GM20000 (cell line): ENCODE measurements around the gene GLYAT.

Experiments
- DNase-seq: peaks from one replicate; pipeline ENCODE4 v3.0.0; 2012; ENCODE audit warnings: low spot score
- TF ChIP-seq, protein P1 (sequence below): IDR thresholded peaks from 2 replicates; pipeline ENCODE4 v1.5.1; 2012; ENCODE audit warnings: mild to moderate bottlenecking, control low read depth; ENCODE audit errors: extremely low read depth, missing control alignments

Gene GLYAT

DNA sequence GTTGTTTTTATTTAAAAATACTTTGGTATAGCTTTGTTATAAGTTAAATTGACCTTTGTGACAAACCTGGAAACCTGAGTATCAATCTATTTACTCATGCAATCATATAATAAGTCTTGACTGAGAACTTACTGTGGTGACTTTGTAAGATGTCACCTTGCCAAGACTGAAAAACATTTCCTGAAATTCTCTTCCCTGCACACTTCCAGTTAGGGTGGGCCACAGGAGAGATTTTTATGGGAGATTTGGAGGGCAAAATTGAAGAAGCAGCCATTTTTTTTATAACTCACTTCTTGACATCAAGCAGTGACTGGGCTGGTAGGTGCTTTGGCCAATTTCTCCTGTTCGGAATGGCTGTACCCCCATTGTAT, 31.4 kb upstream of the GLYAT start:
- TF ChIP-seq, protein P1, sequence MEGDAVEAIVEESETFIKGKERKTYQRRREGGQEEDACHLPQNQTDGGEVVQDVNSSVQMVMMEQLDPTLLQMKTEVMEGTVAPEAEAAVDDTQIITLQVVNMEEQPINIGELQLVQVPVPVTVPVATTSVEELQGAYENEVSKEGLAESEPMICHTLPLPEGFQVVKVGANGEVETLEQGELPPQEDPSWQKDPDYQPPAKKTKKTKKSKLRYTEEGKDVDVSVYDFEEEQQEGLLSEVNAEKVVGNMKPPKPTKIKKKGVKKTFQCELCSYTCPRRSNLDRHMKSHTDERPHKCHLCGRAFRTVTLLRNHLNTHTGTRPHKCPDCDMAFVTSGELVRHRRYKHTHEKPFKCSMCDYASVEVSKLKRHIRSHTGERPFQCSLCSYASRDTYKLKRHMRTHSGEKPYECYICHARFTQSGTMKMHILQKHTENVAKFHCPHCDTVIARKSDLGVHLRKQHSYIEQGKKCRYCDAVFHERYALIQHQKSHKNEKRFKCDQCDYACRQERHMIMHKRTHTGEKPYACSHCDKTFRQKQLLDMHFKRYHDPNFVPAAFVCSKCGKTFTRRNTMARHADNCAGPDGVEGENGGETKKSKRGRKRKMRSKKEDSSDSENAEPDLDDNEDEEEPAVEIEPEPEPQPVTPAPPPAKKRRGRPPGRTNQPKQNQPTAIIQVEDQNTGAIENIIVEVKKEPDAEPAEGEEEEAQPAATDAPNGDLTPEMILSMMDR: no peak
- no peak for DNase-seq

DNA sequence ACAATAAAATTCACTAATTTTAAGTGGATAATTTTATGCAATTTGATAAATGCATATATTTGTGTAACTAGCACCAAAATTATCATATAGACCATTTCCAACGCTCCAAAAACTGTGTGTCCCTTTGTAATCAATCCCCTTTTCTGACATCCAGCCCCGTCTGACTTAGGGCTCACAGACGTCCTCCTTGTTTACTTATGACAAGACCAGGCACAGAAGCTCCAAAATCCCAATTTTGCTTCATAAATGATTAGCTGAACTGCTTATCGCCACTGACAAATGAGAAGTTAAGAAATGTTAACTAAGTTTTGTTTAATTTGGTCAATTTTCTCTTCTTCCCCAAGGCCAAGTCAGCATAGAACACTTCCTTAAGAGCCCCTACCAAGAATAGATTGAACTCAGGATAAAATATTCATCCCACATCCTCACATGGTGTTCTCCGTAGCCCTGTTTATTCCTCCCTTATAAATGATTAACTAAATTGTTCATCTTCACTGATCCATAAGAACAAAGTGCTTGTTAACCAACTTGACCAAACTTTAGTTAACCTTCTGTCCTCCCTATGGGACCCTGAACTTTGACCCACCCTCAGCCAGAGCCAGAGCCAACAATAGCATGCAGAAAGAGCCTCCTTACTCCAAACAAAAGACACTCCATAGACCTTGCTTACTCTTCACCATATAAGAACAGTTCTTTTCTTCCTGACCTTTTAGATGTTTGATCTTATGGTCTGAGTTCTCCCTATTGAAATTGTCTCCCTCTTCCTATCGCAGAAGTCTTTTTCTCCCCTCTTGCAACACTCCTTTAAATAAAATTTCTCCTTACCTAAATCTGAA, 30.8 kb upstream of the GLYAT start:
- no peak for DNase-seq
- TF ChIP-seq, protein P1: no peak

- TF ChIP-seq, protein P1: no peak
- no peak for DNase-seq
These were observed 25.7 kb upstream of the GLYAT start for GRCh38 chr11:58757439-58757838.

- DNase-seq: no peak
- TF ChIP-seq, protein P1: no peak
These were observed 14.1 kb upstream of the GLYAT start for GRCh38 chr11:58745705-58746364.

DNA sequence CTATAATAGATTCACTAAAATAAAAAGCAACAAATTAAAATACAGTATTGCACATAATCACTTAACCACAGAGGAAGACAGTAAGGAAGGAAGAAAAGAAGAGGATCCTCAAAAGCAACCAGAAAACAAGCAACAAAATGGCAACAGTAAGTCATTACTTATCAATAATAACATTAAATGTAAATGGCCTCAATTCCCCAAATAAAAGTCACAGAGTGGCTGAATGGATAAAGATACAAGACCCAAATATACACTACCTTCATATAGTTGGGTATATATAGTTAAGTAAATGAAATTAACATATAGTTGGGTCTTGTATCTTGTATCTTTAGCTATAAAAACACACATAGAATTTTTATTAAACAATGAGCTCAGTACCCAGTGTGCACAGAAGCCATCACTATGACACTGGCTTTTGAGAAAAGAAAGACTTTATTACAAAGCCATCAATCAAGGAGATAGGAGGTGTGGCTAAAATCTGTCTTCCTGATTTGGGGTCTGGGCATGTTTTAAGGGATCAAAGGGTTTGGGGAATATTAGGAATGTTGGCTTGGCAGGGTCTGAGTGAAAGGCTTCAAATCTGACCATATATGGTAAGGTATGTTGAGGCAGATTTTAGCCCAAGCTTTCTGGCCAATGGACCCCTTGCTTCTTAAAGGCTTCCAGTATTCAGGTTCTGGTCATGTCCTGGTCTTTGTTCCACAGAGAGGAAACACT, 13.4 kb upstream of the GLYAT start:
- TF ChIP-seq, protein P1: no peak
- no peak for DNase-seq

DNA sequence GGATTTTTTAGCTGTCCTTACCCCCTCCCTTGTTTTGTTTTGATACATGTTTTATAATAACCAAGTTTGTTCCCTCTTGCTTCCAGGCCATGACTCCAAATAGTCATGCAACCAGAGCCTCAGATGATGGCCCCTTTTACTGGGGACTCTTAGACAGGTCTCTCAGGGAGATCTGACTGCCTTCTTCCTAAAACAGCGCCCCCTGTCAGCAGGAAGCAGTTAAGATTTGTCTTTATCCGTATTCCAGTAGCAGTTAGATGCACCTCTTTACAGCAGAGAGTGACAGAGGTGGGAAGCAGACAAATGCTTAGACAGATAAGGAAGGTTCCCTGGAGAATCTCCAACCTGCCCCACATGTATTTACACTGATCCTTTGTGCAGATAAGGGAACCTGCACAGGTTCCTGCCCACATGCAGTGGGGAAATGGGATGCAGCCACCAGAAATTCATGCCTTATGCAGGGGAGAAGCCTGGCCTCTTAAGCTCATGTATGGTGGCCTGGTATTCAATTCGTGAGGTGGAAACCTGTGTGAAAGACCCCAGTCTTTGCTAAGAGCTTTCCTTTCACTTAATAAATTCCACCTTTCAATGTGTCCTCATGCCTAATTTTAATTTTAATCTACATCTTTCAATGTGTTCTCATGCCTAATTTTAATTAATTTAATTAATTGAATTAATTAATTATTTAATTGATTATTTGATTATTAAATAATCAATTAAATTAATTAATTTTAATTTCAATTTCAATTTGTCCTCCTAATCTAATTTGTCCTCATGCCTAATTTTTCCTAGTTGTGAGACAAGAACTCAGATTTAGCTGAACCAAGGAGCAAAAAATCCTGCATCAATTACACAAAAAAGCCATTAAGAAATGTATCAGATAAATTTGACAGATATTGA, 11.5 kb upstream of the GLYAT start:
- no peak for DNase-seq
- TF ChIP-seq, protein P1: no peak
